IMR-90 (cell line): ENCODE measurements around the gene TLR9. TPM values are rescaled to one million over a fixed set of nuclear protein-coding genes. Genes with fewer than 3 reads are reported as not detected.

Experiments used
- ATAC-seq: fragments of 200-7000 bp; cut with Tn5 transposase; 2 replicates; pipeline ENCODE4 v1.9.1; 2020; ENCODE audit warnings: low read depth, mild to moderate bottlenecking, moderate library complexity
- BruUV-seq: library from RNA; stranded (reverse); fragments of 400-500 nt; replicated peaks from 2 replicates; lab custom pipeline; 2021; lab: Mats Ljungman, UMichigan
- CTCF ChIA-PET: fragments of 300-600 bp; formaldehyde crosslinking; extraction: SDS; loops from one replicate; lab custom pipeline; 2021; ENCODE audit warnings: antibody characterized with exemption; lab: Yijun Ruan, JAX
- POLR2A ChIA-PET: fragments of 300-600 bp; sonication (Branson Sonifier 250); formaldehyde crosslinking; loops from one replicate; lab custom pipeline; 2022; ENCODE audit warnings: antibody characterized with exemption; ENCODE audit not compliant: unreplicated experiment; lab: Charles Lee
- DNase-seq: peaks from one replicate; pipeline ENCODE4 v3.0.0; 2013
- H2AFZ ChIP-seq: replicated peaks from 2 replicates; pipeline ENCODE3; 2013; ENCODE audit warnings: low read length, mild to moderate bottlenecking; ENCODE audit not compliant: poor library complexity
- H2AK5ac ChIP-seq: 2 replicates; pipeline ENCODE4 v1.6.1; 2013; ENCODE audit warnings: low read depth, low read length, inconsistent platforms
- H2AK9ac ChIP-seq: replicated peaks from 2 replicates; pipeline ENCODE3; 2013; ENCODE audit warnings: mild to moderate bottlenecking, low read depth, low read length, moderate library complexity; ENCODE audit not compliant: poor library complexity
- H2BK120ac ChIP-seq: 2 replicates; pipeline ENCODE4 v1.6.1; 2013; ENCODE audit warnings: low read depth, low read length, inconsistent platforms
- H2BK15ac ChIP-seq: 3 replicates; pipeline ENCODE4 v1.6.1; 2013; ENCODE audit warnings: low read depth, low read length, inconsistent platforms
- H2BK20ac ChIP-seq: 2 replicates; pipeline ENCODE4 v1.6.1; 2013; ENCODE audit warnings: low read depth, mild to moderate bottlenecking, inconsistent platforms, low read length, moderate library complexity
- H2BK5ac ChIP-seq: 2 replicates; pipeline ENCODE4 v1.6.1; 2013; ENCODE audit warnings: mild to moderate bottlenecking, low read depth, low read length, inconsistent platforms; ENCODE audit not compliant: poor library complexity, severe bottlenecking
- H3K14ac ChIP-seq: replicated peaks from 2 replicates; pipeline ENCODE4 v1.6.1; 2013; ENCODE audit warnings: low read depth, low read length, inconsistent platforms
- H3K18ac ChIP-seq: 2 replicates; pipeline ENCODE4 v1.6.1; 2013; ENCODE audit warnings: low read depth, low read length, control low read depth
- H3K23ac ChIP-seq: 2 replicates; pipeline ENCODE4 v1.6.1; 2013; ENCODE audit warnings: low read depth, low read length, inconsistent platforms
- H3K27ac ChIP-seq: 2 replicates; pipeline ENCODE4 v1.5.1; 2013; ENCODE audit warnings: mild to moderate bottlenecking, control low read depth, low read length; ENCODE audit not compliant: insufficient read depth
- H3K27me3 ChIP-seq: 2 replicates; pipeline ENCODE4 v1.6.1; 2013; ENCODE audit warnings: low read length; ENCODE audit not compliant: control insufficient read depth, insufficient read depth
- H3K36me3 ChIP-seq: 2 replicates; pipeline ENCODE4 v1.6.1; 2013; ENCODE audit warnings: low read length, mixed read lengths; ENCODE audit not compliant: control insufficient read depth, insufficient read depth
- H3K4ac ChIP-seq: 2 replicates; pipeline ENCODE4 v1.6.1; 2013; ENCODE audit warnings: low read depth, low read length, inconsistent platforms
- H3K4me1 ChIP-seq: 2 replicates; pipeline ENCODE4 v1.6.1; 2013; ENCODE audit warnings: low read length, mixed read lengths; ENCODE audit not compliant: control insufficient read depth, insufficient read depth
- H3K4me2 ChIP-seq: 2 replicates; pipeline ENCODE4 v1.6.1; 2013; ENCODE audit warnings: low read depth, mild to moderate bottlenecking, control low read depth, low read length, moderate library complexity
- H3K4me3 ChIP-seq: 2 replicates; pipeline ENCODE4 v1.5.1; 2013; ENCODE audit warnings: low read depth, mild to moderate bottlenecking, control low read depth, low read length, moderate library complexity; ENCODE audit not compliant: insufficient read depth
- H3K56ac ChIP-seq: 2 replicates; pipeline ENCODE4 v1.6.1; 2013; ENCODE audit warnings: low read length, inconsistent platforms; ENCODE audit not compliant: insufficient read depth; ENCODE audit errors: extremely low read depth
- H3K79me1 ChIP-seq, 2 experiments: 2 replicates each; pipeline ENCODE4 v1.6.1; 2013; ENCODE audit warnings: low read length in 2 of 2, inconsistent platforms in 1 of 2, low read depth in 1 of 2
- H3K9ac ChIP-seq: 2 replicates; pipeline ENCODE4 v1.6.1; 2013; ENCODE audit warnings: low read depth, low read length, control low read depth
- H3K9me1 ChIP-seq: 2 replicates; pipeline ENCODE4 v1.6.1; 2013; ENCODE audit warnings: low read length, inconsistent platforms; ENCODE audit not compliant: insufficient read depth
- H3K9me3 ChIP-seq: 2 replicates; pipeline ENCODE4 v1.6.1; 2013; ENCODE audit warnings: low read length; ENCODE audit not compliant: control insufficient read depth, insufficient read depth
- H4K20me1 ChIP-seq: 2 replicates; pipeline ENCODE4 v1.6.1; 2013; ENCODE audit warnings: low read length, inconsistent platforms; ENCODE audit not compliant: insufficient read depth
- H4K5ac ChIP-seq: 2 replicates; pipeline ENCODE4 v1.6.1; 2013; ENCODE audit warnings: mild to moderate bottlenecking, low read depth, low read length, control low read depth
- H4K8ac ChIP-seq, 2 experiments: 2 replicates each; pipeline ENCODE4 v1.6.1; 2013; ENCODE audit warnings: low read depth in 2 of 2, low read length in 2 of 2, control low read depth in 1 of 2, inconsistent platforms in 1 of 2
- H4K91ac ChIP-seq: 2 replicates; pipeline ENCODE4 v1.6.1; 2013; ENCODE audit warnings: low read depth, low read length, inconsistent platforms; ENCODE audit not compliant: insufficient read depth
- NFE2L2 ChIP-seq: fragments of 150-350 bp; IDR thresholded peaks from 2 replicates; pipeline ENCODE4 v1.6.1; 2016; ENCODE audit warnings: low read depth, mild to moderate bottlenecking, low read length
- POLR2A ChIP-seq: IDR thresholded peaks from 2 replicates; pipeline ENCODE4 v1.6.1; 2012; ENCODE audit warnings: mild to moderate bottlenecking, low read depth, low read length
- RFX5 ChIP-seq: IDR thresholded peaks from 2 replicates; pipeline ENCODE4 v1.8.0; 2012; ENCODE audit warnings: low read depth, mild to moderate bottlenecking, low read length, moderate library complexity
- WGBS, 2 experiments: methylation state at CpG; one replicate each; pipeline versions ENCODE4 v1.1.5 to v1.1.7; 2013; ENCODE audit warnings: missing lambda C conversion rate in 2 of 2; ENCODE audit not compliant: insufficient read length in 1 of 2; ENCODE audit errors: extremely low coverage in 2 of 2; 5-methylcytosine and 5-hydroxymethylcytosine counted together
- dilution Hi-C: fragments of 300-500 bp; cut with HindIII; formaldehyde crosslinking; loops from one replicate; pipeline ENCODE4 v1.14.3; 2018; ENCODE audit warnings: low sequenced_read_pairs; ENCODE audit not compliant: unreplicated experiment
- in situ Hi-C: fragments of 300-500 bp; cut with MboI; formaldehyde crosslinking; loops from 3 replicates; pipeline ENCODE4 v1.14.3; 2019; ENCODE audit warnings: low sequenced_read_pairs, inconsistent platforms, mixed read lengths
- intact Hi-C: fragments of 100-400 bp; cut with micrococcal nuclease; formaldehyde crosslinking; loops from 2 replicates; pipeline ENCODE4 v1.10.0; 2022
- polyA plus RNA-seq, 3 experiments: library from polyadenylated mRNA; depleted of rRNA; stranded (reverse); fragments of >200 nt; gene quantifications; 2 replicates each; pipeline ENCODE4 v1.2.3, GENCODE V29; 2012; ENCODE audit warnings: low replicate concordance in 1 of 3
- total RNA-seq: library from RNA; depleted of rRNA; stranded (reverse); fragments of >200 nt; gene quantifications from 2 replicates; pipeline ENCODE4 v1.2.3, GENCODE V29; 2012

Gene TLR9
- total and polyA plus RNA-seq, 2 of the 4 experiments (the other 2 are of a cell fraction) = not detected

DNA sequence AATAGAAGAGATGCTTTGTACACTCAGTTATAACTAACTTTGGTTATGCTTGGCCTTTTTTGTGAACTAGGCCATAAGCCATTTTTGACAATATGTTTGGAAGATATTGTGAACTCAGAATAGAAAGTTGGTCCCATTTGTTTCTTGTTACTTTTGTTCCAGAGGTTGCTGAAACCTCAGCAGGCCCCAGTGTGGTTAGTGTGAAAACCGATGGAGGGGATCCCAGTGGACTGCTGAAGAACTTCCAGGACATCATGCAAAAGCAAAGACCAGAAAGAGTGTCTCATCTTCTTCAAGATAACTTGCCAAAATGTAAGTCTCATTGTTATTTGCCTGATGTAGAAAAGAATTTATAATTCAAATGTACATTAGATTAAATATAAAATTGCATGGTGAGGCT, 21.7 kb downstream of the TLR9 start:
- no peak overlapping the region for H3K4me2 ChIP-seq
- no TSS peak for BruUV-seq
- H3K36me3 ChIP-seq = peaks cover 63% of the 10 kb centered on the region
- no peak overlapping the region for H3K27ac ChIP-seq
- no CpG with 5 or more reads among the region's 1 CpG for WGBS, 2 experiments
- H3K9me1 ChIP-seq = peaks cover 15% of the 10 kb centered on the region
- H3K9ac ChIP-seq = no peak overlapping the region
- no peak overlapping the region for H2BK5ac ChIP-seq
- ATAC-seq (no peak), DNase-seq (no peak)
- H3K14ac ChIP-seq = no peak overlapping the region
- intact Hi-C loops = no loop called here
- ChIA-PET CTCF (no interaction called here), POLR2A (interaction anchor here (0.6 kb wide), 1 partner anchor 83 kb away, joined by 3 read pairs; no protein-coding TSS in a partner anchor)
- H2BK20ac ChIP-seq = no peak overlapping the region
- H2AK9ac ChIP-seq = no peak overlapping the region
- no peaks in the 10 kb centered on the region for H3K27me3 ChIP-seq
- no peak overlapping the region for H3K18ac ChIP-seq
- in situ Hi-C loops = no loop called here
- H4K5ac ChIP-seq = no peak overlapping the region
- H4K20me1 ChIP-seq = peaks cover 7% of the 10 kb centered on the region
- no peak overlapping the region for H4K8ac ChIP-seq
- no peak overlapping the region for H4K91ac ChIP-seq
- no peak overlapping the region for H3K4me3 ChIP-seq
- H2AK5ac ChIP-seq = no peak overlapping the region
- dilution Hi-C loops = no loop called here
- no peaks in the 10 kb centered on the region for H3K9me3 ChIP-seq
- no peak overlapping the region for H3K56ac ChIP-seq
- TF ChIP-seq POLR2A = no peak
- TF ChIP-seq RFX5 = no peak
- no peak for TF ChIP-seq NFE2L2
- H2BK15ac ChIP-seq = no peak overlapping the region
- H3K4ac ChIP-seq = no peak overlapping the region
- H2BK120ac ChIP-seq = no peak overlapping the region
- H2AFZ ChIP-seq = no peak overlapping the region
- H3K23ac ChIP-seq = no peak overlapping the region
- peaks cover 7% of the 10 kb centered on the region for H3K4me1 ChIP-seq
- peaks cover 30 to 58% of the 10 kb centered on the region in 2 experiments for H3K79me1 ChIP-seq
